ENCODE results near the gene SLC6A3.

GRCh38 chr5:1343315-1343751 lies 101.9 kb downstream of the SLC6A3 start:
- TF ChIP-seq ARID2 (IDR thresholded peaks at IDR 0.05), result no peak
- no peak for TF ChIP-seq L3MBTL2 (IDR thresholded peaks at IDR 0.05)
- TF ChIP-seq GABPA (tag; conservative IDR thresholded peaks at IDR 0.05; ENCODE audit: low read depth), result no peak
- no peak for TF ChIP-seq CHD1 (IDR thresholded peaks at IDR 0.05; ENCODE audit: low read length)
- no peak for TF ChIP-seq NFXL1 (CRISPR knock-in tag; IDR thresholded peaks at IDR 0.05)
- no peak for TF ChIP-seq TEAD4 (IDR thresholded peaks at IDR 0.05; ENCODE audit: low read length)
- TF ChIP-seq TEAD4 (CRISPR knock-in tag; IDR thresholded peaks at IDR 0.05; ENCODE audit: borderline replicate concordance), result no peak
- no peak for TF ChIP-seq NFYB (IDR thresholded peaks at IDR 0.05; ENCODE audit: extremely low read depth, insufficient read length)
- TF ChIP-seq ZNF644 (tag; IDR thresholded peaks at IDR 0.05; ENCODE audit: low read depth), result no peak
- no peak for TF ChIP-seq POLR2A (conservative IDR thresholded peaks at IDR 0.05)
- no peak for TF ChIP-seq BRF2 (IDR thresholded peaks at IDR 0.05; ENCODE audit: borderline replicate concordance, insufficient read depth, insufficient read length)
- TF ChIP-seq NBN (IDR thresholded peaks at IDR 0.05; ENCODE audit: low read depth), result no peak
- no peak for TF ChIP-seq CTCF (IDR thresholded peaks at IDR 0.05 in 2 of 3, conservative IDR thresholded peaks at IDR 0.05 in 1 of 3; ENCODE audit: insufficient read depth in 2 of 3, low read depth in 1 of 3, low read length in 3 of 3)
- no peak for TF ChIP-seq EHMT2 (IDR thresholded peaks at IDR 0.05)
